Stimulated activated CD4-positive, alpha-beta T cell treated with anti-CD3 and anti-CD28 coated beads, Interleukin-12 subunit alpha, Interleukin-12 subunit beta, amount 100 ng/mL, for 24 hours (primary cell): Measurements from ENCODE around the gene SLC39A11.

Experiments used
- DNase-seq, 2 experiments: peaks; one replicate each; pipeline ENCODE4 v3.0.0-alpha.2; 2020; ENCODE audit warnings: low read depth in 2 of 2

Gene SLC39A11

DNA sequence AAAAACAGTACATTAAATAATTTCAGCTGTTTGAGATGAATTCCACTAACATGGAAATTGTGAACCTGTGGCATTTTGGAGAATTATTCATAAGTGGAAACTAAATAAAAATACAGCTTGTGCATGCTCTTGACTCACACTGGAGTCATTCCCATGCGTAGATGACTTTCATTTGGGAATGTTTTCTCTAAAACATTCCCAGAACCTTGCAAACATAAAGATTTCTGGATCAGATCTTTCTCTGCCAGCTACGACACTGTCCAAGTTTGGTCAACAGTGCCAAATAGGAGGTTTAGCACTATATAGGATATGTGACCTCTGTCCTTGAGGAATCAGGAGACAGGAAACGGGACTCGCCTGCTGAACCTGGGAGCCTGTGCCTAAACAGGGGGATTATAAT lies 400.9 kb downstream of the SLC39A11 start:
- no peak for DNase-seq

DNA sequence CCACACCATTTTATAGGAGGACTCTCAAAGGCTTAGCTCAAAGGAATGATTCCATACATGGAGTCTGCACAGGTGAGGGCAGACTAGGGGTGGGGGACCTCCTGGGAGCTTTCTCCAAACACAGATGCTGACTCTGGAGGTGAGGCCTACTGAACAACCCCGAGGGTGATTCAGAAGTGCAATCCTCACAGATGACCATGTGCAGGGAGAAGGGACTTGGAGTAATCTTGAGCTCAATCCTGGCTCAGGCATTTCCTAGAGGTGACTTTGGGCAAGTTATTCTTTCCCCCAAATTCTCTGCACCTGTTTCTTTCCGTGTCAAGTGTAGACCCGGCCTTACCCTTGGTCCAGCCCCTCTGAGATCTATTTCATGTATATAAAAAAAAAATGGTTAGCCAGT lies 401.5 kb downstream of the SLC39A11 start:
- no peak for DNase-seq

DNA sequence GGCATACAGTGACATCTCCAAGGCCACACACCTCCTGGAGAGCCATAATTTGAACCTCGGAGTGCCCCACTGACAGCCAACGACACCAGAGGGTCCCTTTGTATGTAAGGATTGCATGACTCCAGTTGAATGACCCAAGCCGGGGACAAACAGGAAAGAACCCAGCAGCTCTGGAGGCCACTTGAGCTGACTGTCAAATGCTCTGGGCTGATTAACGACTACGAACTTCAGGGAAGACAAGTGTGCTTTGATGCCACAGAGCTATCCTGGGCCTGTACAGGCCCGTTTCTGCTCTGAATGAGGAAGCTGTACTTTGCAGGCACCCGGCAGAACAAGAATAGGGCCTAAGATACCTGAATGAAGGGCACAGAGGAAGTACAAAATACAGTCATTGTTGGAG lies 404.6 kb downstream of the SLC39A11 start:
- no peak for DNase-seq

DNA sequence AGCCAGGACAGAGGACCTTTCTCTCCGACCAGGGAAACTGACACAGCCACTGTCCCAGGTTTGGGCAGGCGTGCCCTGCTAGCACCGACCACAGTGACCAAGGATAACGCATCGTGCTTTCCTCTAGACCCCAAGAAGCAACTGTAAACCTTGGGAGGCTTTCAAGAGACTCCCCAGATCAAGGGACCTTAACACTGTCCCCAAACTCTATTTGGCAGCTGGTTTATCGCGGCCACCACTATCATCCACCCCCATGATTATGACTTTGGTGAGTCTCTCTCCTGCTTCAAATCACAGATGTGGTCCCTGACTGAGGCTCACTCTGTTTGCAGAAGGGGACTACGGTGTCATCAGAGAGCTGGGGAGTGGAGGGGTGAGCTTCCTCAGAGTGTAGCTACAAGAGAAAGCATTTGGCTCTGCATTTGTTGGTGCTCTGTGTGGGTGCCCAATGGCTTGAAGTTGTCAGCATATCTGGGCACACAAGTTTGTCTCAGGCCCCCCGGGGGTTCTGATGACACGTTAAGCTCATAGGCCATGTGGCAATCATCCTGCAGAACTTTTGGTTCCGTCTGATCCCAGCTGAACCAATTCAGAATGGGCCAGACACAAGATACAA lies 408.0 kb downstream of the SLC39A11 start:
- DNase-seq, result no peak

DNA sequence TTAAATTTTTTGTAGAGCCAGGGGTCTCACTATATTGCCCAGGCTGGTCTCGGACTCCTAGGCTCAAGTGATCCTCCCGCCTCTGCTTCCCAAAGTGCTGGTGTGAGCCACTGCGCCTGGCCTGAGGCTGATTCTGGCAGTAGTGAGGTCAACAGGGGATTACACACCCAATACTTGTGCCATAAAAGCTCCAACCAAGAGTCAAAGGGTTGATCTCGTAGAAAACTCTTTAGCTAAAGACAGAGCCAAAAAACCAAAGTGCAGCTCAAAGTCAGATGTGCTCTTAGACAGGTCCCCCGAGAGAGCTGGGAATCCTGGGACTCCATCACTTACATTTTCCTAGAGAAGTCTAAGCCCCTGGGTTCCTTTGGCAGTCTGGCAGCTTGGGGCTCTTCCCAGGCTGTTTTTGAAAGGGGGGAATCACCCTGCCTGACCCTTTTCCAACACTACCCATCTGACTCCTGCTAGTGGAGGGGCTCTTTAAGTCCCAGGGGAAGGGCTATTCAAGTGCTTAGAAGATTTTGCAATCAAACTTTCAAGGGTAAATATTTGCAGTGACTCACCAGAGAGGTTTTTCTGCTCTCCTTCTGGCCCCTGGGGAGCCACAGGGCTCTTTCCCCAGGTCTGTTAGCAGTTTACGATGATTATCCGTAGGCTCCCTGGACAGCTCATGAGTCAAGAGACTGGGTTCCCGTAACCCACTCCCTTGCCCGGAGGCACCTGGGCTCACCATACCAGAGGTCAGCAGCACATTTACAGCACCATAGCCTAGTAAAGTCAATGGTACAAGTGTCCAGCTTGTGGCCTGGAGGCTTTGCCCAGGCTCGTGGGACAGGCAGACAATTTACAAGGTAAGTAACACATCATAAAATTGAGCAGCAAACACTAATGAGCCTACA lies 408.7 kb downstream of the SLC39A11 start:
- no peak for DNase-seq

DNA sequence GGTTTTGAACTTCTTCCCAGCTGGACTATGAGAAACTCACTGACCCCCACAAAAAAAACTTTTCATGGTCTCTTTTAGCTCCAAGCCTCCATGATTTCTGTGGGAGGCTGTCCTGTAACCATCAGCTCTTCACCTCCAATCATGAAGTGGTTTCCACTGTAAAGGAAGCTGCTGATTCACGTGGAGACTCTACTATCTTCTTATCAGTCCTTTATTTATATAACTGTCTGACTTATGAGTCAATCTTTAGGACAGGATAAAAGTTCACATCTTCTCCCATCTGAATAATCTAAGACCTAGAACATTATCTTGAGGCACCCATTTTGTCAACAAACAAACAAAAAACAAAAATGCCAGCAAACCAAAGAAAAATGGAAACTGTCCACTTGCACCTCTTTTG lies 409.9 kb downstream of the SLC39A11 start:
- DNase-seq, result no peak

DNA sequence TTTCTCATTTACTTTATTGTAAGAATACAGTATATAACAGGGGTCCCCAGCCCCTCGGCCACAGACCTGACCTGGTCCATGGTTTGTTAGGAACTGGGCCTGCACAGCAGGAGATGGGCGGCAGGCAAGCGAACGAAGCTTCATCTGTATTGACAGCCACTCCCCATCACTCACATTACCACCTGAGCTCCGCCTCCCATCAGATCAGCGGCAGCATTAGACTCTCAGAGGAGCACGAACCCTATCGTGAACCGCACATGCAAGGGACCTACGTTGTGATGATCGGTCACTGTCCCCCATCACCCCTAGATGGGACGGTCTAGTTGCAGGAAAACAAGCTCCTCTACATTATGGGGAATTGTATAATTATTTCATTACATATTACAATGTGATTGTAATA lies 410.6 kb downstream of the SLC39A11 start:
- no peak for DNase-seq

DNA sequence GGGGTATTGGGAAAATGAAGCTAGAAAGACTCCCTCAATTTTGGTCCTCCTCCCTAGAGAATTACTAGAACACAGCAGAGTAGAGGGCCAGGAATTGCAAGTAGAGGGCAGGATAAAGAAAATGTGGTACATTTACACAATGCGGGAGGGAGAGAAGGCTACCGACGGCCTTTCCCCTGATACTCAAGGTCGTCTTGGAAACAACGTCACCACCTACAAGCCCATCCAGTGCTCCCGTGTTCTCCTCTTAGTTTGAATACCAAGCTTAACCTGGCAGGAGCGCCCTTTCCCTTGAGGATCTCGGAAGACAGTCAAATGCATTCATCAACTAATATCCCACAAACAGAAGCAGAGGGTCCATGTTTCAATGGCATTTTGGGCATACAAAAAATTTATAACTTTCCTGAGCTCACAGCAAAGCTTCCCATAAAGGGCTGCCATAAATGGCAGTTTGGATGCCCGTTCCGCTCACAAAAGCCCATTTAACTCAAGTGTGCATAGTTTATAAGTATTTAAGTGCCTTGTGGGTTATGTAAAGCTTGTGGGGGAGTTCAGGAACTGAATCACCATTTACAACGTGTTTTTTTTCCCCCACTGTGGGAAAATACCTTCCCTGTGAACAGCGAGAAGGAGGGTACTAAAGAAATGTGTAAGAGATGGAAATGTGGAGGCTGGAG lies 414.6 kb downstream of the SLC39A11 start:
- no peak for DNase-seq

DNA sequence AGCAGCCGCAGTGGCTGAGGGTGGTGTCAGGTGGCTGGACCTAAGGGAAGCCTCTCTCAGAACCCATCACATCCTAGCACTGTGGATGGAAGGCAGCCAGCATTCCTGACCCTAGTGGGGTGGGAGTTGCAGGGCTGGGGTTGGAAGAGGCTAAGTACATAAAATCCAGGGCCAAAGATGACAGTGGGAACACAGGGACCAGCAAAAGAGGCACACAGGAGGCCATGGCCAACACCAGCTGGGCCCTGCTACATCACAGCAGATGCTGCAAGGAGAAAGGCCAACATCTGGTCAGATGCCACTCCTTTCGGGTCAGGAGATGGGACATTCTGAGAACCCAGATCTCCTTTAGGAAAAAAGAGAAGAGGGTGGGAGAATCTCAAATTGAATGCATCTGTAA lies 415.4 kb downstream of the SLC39A11 start:
- no peak for DNase-seq

DNA sequence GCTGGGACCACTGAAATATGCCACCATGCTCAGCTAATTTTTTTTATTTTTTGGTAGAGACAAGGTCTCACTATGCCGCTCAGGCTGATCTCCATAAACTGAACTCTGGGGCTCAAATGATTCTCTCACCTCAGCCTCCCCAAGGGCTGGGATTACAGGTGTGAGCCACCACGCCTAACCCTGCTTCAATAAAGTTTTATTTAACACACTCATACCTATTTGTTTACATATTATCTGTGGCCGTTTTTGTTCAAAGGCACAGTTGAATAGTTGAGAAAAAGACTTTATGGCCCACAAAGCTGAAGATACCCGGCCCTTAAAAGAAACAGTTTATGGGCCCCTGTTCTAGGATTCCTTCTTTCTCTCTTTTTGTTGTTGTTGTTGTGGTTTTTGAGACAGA lies 419.8 kb downstream of the SLC39A11 start:
- DNase-seq, result no peak

DNA sequence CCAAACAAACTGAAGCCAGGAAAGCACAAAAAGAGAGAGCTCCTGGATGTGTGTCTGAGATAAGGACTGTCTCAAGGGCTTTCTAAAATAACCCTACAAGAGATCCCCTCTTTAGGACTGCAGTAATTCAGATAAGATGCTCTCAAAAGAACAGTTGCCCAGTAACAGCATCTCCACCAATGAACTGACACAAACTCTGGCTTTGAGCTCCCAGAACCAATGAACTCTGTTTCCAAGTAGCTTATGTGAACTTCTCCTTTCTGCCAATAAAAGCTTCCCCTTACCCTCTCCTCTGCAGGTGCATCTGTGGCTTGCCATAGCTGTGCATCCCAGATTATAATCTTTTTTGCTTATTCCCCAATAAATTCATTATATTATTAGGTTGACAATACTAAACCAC lies 421.5 kb downstream of the SLC39A11 start:
- DNase-seq, result no peak

DNA sequence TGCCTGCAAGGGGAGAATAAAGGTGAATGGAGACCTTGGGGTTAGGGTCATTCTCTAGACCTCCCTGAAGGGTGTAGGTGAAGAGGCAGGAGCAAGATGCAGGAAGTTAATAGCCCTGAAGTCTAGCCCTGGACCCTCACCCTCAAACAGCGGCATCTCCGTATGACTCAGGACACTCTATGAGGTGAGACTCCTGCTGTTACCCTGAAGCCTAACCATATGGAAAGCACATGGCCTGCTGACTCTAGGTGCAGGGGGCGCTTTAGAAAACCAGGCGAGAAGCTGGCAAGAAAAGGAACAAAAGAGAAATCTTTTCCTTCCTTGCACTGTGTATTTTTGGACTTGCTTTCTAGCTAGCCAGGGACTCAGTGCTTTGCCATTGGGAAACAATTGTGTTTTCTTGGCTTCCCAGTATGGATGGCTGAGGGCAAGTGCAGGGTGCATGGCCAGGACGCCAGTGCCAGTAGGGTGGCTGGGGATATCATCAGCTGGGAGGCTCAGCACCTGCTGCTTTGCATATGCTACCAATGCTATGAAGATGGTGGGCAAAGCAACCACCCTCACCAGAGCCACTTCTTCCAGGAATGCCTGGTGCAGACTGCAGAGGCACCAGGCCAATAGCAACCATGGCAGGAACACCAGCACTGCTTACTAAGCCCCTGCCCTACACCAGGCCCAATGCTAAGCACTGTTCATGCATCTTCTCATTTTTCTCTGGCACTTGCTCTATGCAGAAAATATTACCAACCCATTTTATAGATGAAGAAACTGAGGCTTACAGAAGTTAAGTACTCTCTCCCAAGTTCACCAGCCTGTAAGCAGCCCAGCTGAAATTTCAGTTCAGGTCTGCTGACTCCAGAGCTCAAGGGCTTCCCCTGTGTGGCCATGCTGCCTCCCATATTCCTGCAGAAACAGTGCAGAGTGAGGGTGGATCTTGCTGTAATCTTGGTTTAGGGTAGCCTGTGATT lies 425.1 kb downstream of the SLC39A11 start:
- no peak for DNase-seq

DNA sequence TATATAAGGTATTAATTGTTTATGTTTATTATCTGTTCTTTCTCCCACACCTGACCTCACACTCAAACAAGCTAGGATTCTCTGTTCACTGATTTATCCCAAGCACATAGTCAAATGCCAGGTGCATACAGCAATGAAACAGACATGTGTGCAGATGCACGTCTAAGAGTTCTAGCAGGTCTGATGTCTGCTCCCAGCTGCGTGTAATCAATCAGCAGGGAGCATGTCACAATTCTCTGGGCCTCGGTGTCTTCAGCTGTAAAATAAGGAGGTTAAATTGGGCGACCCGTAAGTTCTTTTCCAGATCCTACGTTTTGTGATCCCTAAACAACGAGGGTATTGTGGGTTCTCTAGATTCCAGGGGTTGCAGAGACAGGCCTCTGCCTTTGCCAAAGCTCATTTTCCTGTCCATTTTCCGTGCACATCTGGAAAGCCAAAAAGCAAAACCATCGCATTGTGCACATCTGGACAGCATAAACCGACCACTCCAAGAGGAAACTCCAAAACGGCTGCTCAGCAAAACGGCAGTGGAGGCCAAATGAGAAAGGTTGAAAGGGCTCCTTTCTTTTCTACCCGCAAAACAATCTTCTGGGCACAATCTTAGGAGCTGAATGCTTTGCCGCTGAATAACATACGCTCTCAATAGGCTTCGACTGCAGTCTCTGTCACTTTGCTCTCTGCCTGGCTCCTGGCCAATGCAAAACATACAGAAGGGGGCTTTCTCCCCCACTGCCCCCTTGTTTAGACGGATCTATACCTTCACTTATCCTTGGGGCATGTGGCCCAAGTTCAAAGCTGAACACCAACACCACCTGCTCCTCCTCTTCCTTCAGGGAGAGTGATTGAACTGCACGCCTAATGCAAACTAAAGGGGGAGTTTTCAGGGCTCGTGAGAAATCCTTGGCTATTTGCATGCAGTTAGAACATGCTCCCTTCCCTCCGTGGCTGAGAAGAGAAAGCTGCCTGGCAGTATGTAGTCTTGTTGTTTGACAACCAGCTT lies 426.3 kb downstream of the SLC39A11 start:
- no peak for DNase-seq

DNA sequence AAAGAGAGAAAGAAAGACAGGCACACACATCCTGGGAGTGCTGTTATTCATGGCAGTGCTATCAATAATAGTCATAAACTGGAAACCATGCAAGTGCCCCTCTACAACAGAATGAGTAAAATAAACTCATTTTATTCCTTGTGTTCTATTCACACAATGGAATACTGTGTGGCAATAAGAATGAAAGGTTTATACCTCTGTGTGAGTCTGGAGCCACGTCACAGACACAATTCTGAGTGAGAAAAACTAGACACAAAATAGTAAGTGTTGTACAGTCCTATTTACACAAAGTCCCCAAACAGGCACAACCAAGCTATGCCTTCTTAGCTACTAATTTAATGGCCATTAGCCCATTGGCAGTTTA lies 429.7 kb downstream of the SLC39A11 start:
- no peak for DNase-seq

DNA sequence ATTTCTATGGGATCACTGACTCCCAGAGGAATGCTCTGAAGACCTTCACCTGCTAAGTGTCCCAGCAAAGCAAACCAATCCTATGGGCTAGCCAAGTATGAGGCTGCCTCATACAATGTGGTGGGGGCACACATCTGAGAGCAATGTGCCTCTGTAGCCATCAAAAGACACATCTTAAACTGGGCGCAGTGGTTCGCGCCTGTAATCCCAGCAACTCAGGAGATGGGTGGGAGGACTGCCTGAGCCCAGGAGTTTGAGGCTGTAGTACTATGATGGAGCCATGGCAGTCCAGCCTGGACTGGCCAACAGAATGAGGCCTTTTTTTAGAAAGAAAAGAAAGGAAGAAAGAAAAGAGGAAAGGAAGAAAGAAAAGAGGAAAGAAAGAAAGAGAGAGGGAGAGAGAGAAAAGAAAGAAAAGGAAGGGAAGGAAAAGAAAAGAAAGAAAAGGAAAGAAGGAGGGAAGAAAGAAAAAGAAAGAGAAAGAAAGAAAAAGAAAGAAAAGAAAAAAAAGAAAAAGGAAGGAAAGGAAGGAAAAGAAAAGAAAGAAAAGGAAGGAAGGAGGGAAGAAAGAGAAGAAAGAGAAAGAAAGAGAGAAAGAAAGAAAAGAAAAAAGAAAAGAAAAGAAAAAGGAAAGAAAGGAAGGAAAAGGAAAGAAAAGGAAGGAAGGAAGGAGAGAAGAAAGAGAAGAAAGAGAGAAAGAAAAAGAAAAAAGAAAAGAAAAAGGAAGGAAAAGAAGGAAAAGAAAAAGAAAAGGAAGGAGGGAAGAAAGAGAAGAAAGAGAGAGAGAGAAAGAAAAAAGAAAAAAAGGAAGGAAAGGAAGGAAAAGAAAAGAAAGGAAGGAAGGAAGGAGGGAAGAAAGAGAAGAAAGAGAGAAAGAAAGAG lies 430.3 kb downstream of the SLC39A11 start:
- no peak for DNase-seq

DNA sequence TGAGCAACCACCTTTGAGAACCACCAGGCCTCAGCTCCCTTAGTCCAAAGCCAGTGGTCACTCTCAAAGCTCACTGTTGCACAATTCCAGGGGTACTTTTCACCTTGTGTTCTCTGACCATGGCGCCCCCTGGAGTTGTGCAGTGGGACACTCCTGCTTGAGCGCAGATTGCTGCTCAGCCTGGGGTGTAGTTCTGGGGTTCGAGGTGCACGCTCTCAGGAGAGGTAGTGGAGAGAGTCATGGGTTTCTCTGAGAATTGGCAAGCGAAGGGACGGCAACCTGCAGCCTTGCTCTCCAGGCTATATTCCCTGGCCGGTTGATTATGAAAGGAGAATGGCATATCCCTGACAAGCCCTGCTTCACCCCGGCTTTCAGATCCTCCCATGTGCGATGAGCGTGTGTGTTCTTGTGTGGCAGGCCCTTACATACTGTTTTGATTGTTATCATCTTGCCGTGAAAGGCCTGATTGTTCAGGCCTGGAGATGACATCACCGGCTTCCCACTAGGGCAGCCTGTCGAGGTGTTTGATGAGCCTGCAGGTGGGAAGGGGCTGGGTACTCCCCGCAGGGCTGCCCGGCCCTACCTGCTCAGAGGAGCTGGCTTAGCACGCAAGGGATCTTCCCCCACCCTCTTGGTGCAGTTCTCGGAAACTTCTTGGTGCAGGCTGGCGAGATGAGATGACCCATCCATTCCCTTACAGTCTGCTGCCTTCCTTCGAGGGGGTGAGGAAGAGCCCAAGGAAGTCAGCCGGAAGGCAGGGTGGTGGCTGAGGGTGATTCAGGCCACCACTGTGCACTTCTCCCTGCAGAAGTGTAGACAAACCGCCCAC lies 431.2 kb downstream of the SLC39A11 start:
- DNase-seq, result no peak

DNA sequence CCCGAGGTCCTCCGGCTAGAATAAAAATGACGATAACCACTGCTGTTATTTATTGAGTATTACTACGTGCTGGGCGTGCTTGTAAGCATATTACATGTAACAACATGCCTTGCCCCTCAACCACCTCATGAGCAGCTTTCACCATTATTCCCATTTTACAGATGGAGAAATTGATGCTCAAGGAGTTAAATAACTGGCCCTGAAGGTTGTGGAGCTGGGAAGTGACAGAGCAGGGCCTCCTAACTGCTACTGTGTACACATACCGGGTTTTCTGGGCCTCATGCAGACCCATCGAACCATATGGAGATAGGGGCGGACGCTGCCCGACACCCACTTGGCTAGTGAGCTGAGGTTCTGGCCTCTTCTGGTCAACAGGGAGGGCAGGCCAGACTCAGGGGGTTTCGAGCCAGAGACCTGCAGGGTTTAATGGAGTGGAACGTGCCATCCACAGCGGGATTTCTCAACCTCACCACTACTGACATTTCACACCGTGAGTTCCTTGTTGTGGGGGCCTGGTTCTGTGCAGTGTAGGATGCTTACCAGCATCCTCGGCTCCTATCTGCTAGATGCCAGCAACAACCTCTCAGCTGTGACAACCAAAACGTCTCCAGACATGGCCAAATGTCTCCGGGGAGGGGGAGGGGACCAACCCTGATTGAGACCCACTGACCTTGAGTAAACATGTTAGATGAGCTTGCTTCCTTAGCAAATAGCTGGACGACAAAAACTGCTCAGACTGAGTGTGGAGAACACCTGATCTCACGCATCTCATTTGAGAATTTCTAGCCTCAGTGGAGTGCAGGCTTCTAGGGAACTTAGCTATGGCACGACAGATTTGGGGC lies 432.0 kb downstream of the SLC39A11 start:
- no peak for DNase-seq

DNA sequence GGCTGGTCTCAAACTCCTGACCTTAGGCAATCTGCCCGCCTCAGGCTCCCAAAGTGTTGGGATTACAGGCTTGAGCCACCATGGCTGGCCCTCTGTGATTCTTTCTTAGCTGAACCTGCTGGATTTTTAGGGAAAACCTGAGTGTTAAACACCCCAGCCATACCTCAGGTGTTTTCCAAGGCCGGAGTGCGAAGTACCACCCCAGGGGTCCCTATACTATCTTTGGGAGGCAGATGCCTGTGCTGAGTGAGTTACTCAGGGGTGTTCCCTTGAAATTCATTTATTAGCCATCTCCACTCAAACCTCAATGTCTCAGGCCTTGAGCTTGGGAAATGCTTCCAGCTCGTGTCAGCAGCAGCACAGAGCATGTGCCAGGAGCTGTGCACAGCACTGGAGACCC lies 432.7 kb downstream of the SLC39A11 start:
- DNase-seq, result no peak
